T-helper 1 cell treated with Interleukin-12 subunit alpha and Interleukin-12 subunit beta and Interleukin-4 antibody, amounts not matched to agents 30 μg/mL and 1 μg/mL, for 36 hours (primary cell): ENCODE measurements around the gene RIN1.

Source experiments
- H3K27ac Mint-ChIP-seq: one replicate; pipeline ENCODE4 v1.8.0; 2021; ENCODE audit warnings: mild to moderate bottlenecking, mixed read lengths
- H3K27me3 Mint-ChIP-seq: one replicate; pipeline ENCODE4 v1.8.0; 2021; ENCODE audit warnings: low read depth, mixed read lengths
- H3K36me3 Mint-ChIP-seq: one replicate; pipeline ENCODE4 v1.8.0; 2021; ENCODE audit warnings: low read depth, mixed read lengths
- H3K4me1 Mint-ChIP-seq: one replicate; pipeline ENCODE4 v1.8.0; 2021; ENCODE audit warnings: low read depth, mixed read lengths
- H3K4me3 Mint-ChIP-seq: one replicate; pipeline ENCODE4 v1.8.0; 2021; ENCODE audit warnings: mild to moderate bottlenecking, moderate library complexity, mixed read lengths
- H3K9me3 Mint-ChIP-seq: one replicate; pipeline ENCODE4 v1.8.0; 2021; ENCODE audit warnings: mixed read lengths

RIN1 gene

GRCh38 chr11:66344550-66345315 is 8.5 kb upstream of the RIN1 start, which contains the start of gene BRMS1:
TSS of gene BRMS1 (minus strand) at chr11:66345104. CDS start at chr11:66342234, 2,870 bp downstream.
- peaks cover 29% of the 10 kb centered on the region for H3K4me1 Mint-ChIP-seq
- H3K4me3 Mint-ChIP-seq = peak within 1 kb of the TSS; percentile 95
- no peaks in the 10 kb centered on the region for H3K9me3 Mint-ChIP-seq
- H3K36me3 Mint-ChIP-seq = peaks cover 15% of the 10 kb centered on the region
- H3K27me3 Mint-ChIP-seq = peaks cover 4% of the 10 kb centered on the region
- H3K27ac Mint-ChIP-seq = peak within 1 kb of the TSS; percentile 92

GRCh38 chr11:66343176-66343575 is 6.9 kb upstream of the RIN1 start:
- peaks cover 4% of the 10 kb centered on the region for H3K27me3 Mint-ChIP-seq
- peak overlapping the region; percentile 95 for H3K4me3 Mint-ChIP-seq
- peak overlapping the region; percentile 76 for H3K27ac Mint-ChIP-seq
- H3K9me3 Mint-ChIP-seq = no peaks in the 10 kb centered on the region
- peaks cover 20% of the 10 kb centered on the region for H3K36me3 Mint-ChIP-seq
- H3K4me1 Mint-ChIP-seq = peaks cover 24% of the 10 kb centered on the region

GRCh38 chr11:66341502-66342126 is 5.4 kb upstream of the RIN1 start:
- Mint-ChIP-seq H3K9me3 (no peaks in the 10 kb centered on the region), H3K27ac (no peak overlapping the region), H3K27me3 (no peaks in the 10 kb centered on the region), H3K36me3 (peaks cover 22% of the 10 kb centered on the region), H3K4me1 (peaks cover 25% of the 10 kb centered on the region), H3K4me3 (peak overlapping the region; percentile 14)

GRCh38 chr11:66340596-66341501 is 4.6 kb upstream of the RIN1 start:
- H3K36me3 Mint-ChIP-seq = peaks cover 22% of the 10 kb centered on the region
- H3K27me3 Mint-ChIP-seq = no peaks in the 10 kb centered on the region
- H3K4me3 Mint-ChIP-seq = no peak overlapping the region
- no peak overlapping the region for H3K27ac Mint-ChIP-seq
- no peaks in the 10 kb centered on the region for H3K9me3 Mint-ChIP-seq
- peaks cover 30% of the 10 kb centered on the region for H3K4me1 Mint-ChIP-seq

GRCh38 chr11:66339686-66340483 is 3.7 kb upstream of the RIN1 start:
- Mint-ChIP-seq H3K27me3 (no peaks in the 10 kb centered on the region), H3K4me1 (peaks cover 21% of the 10 kb centered on the region), H3K4me3 (no peak overlapping the region), H3K27ac (no peak overlapping the region), H3K9me3 (no peaks in the 10 kb centered on the region), H3K36me3 (peaks cover 21% of the 10 kb centered on the region)

GRCh38 chr11:66339162-66339675 is 3.0 kb upstream of the RIN1 start:
- Mint-ChIP-seq H3K4me3 (no peak overlapping the region), H3K4me1 (peaks cover 19% of the 10 kb centered on the region), H3K27ac (no peak overlapping the region)

GRCh38 chr11:66338276-66339161 is 2.3 kb upstream of the RIN1 start:
- Mint-ChIP-seq H3K27ac (no peak overlapping the region), H3K4me1 (peaks cover 17% of the 10 kb centered on the region), H3K27me3 (no peaks in the 10 kb centered on the region), H3K36me3 (peaks cover 19% of the 10 kb centered on the region), H3K9me3 (no peaks in the 10 kb centered on the region), H3K4me3 (no peak overlapping the region)

More at GRCh38 chr11:66339162-66339675, 3.0 kb upstream of the RIN1 start:
- Mint-ChIP-seq H3K9me3 (no peaks in the 10 kb centered on the region), H3K27me3 (no peaks in the 10 kb centered on the region), H3K36me3 (peaks cover 19% of the 10 kb centered on the region)

- Mint-ChIP-seq H3K4me1 (peaks cover 11% of the 10 kb centered on the region), H3K9me3 (no peaks in the 10 kb centered on the region), H3K36me3 (peaks cover 19% of the 10 kb centered on the region), H3K27ac (no peak overlapping the region), H3K27me3 (no peaks in the 10 kb centered on the region), H3K4me3 (no peak overlapping the region)
Measured at GRCh38 chr11:66337103-66337899, 1.1 kb upstream of the RIN1 start.

- no peaks in the 10 kb centered on the region for H3K27me3 Mint-ChIP-seq
- peaks cover 11% of the 10 kb centered on the region for H3K4me1 Mint-ChIP-seq
- peaks cover 8% of the 10 kb centered on the region for H3K36me3 Mint-ChIP-seq
- peak overlapping the region; percentile 65 for H3K27ac Mint-ChIP-seq
- peak overlapping the region; percentile 66 for H3K4me3 Mint-ChIP-seq
- no peaks in the 10 kb centered on the region for H3K9me3 Mint-ChIP-seq
Measured at GRCh38 chr11:66335531-66336233, 552 bp downstream of the RIN1 start.

GRCh38 chr11:66334605-66335442 is 1.4 kb downstream of the RIN1 start:
- peaks cover 8% of the 10 kb centered on the region for H3K36me3 Mint-ChIP-seq
- peak overlapping the region; percentile 65 for H3K27ac Mint-ChIP-seq
- H3K9me3 Mint-ChIP-seq = no peaks in the 10 kb centered on the region

GRCh38 chr11:66333896-66334604 is 2.2 kb downstream of the RIN1 start:
- peaks cover 11% of the 10 kb centered on the region for H3K4me1 Mint-ChIP-seq
- no peaks in the 10 kb centered on the region for H3K9me3 Mint-ChIP-seq
- H3K4me3 Mint-ChIP-seq = no peak overlapping the region
- peaks cover 6% of the 10 kb centered on the region for H3K36me3 Mint-ChIP-seq
- no peak overlapping the region for H3K27ac Mint-ChIP-seq
- no peaks in the 10 kb centered on the region for H3K27me3 Mint-ChIP-seq

More at GRCh38 chr11:66334605-66335442, 1.4 kb downstream of the RIN1 start:
- Mint-ChIP-seq H3K4me1 (peaks cover 11% of the 10 kb centered on the region), H3K27me3 (no peaks in the 10 kb centered on the region), H3K4me3 (no peak overlapping the region)
